ENCODE results near the gene ZNF883.

Gene ZNF883

DNA sequence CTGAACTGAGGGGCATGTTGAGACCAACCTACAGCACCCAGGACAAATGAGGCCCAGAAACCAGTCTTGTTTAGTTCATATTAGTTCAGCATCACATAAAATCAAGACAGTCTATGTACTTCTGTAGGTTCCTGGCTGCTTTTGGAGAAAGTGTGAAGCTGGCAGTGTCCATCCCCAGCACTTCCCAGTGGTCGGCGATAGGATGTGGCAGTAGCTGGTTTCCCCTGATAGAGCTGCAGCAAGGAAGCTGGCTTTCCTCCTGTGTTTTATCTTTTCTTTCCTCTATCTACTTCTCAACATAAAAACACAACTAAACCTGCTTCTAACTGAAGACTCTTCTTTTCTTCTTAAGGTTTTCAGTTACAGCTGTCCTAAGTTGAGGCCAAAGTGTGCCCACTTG, 78.3 kb downstream of the ZNF883 start:
- DNase-seq (ENCODE audit: low read depth in 1 of 2, low spot score in 1 of 2) = no peak
- no peak for TF ChIP-seq SPI1 (IDR thresholded peaks at IDR 0.05; ENCODE audit: borderline replicate concordance, low read depth)
- TF ChIP-seq, protein P1, sequence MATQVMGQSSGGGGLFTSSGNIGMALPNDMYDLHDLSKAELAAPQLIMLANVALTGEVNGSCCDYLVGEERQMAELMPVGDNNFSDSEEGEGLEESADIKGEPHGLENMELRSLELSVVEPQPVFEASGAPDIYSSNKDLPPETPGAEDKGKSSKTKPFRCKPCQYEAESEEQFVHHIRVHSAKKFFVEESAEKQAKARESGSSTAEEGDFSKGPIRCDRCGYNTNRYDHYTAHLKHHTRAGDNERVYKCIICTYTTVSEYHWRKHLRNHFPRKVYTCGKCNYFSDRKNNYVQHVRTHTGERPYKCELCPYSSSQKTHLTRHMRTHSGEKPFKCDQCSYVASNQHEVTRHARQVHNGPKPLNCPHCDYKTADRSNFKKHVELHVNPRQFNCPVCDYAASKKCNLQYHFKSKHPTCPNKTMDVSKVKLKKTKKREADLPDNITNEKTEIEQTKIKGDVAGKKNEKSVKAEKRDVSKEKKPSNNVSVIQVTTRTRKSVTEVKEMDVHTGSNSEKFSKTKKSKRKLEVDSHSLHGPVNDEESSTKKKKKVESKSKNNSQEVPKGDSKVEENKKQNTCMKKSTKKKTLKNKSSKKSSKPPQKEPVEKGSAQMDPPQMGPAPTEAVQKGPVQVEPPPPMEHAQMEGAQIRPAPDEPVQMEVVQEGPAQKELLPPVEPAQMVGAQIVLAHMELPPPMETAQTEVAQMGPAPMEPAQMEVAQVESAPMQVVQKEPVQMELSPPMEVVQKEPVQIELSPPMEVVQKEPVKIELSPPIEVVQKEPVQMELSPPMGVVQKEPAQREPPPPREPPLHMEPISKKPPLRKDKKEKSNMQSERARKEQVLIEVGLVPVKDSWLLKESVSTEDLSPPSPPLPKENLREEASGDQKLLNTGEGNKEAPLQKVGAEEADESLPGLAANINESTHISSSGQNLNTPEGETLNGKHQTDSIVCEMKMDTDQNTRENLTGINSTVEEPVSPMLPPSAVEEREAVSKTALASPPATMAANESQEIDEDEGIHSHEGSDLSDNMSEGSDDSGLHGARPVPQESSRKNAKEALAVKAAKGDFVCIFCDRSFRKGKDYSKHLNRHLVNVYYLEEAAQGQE (IDR thresholded peaks at IDR 0.05; ENCODE audit: insufficient replicate concordance, low read depth) = no peak
- TF ChIP-seq GABPA (IDR thresholded peaks at IDR 0.05; ENCODE audit: low read depth) = no peak
- no peak for TF ChIP-seq POLR2AphosphoS5 (IDR thresholded peaks at IDR 0.05; ENCODE audit: low read depth)
- TF ChIP-seq, protein P2, sequence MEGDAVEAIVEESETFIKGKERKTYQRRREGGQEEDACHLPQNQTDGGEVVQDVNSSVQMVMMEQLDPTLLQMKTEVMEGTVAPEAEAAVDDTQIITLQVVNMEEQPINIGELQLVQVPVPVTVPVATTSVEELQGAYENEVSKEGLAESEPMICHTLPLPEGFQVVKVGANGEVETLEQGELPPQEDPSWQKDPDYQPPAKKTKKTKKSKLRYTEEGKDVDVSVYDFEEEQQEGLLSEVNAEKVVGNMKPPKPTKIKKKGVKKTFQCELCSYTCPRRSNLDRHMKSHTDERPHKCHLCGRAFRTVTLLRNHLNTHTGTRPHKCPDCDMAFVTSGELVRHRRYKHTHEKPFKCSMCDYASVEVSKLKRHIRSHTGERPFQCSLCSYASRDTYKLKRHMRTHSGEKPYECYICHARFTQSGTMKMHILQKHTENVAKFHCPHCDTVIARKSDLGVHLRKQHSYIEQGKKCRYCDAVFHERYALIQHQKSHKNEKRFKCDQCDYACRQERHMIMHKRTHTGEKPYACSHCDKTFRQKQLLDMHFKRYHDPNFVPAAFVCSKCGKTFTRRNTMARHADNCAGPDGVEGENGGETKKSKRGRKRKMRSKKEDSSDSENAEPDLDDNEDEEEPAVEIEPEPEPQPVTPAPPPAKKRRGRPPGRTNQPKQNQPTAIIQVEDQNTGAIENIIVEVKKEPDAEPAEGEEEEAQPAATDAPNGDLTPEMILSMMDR (IDR thresholded peaks at IDR 0.05; ENCODE audit: insufficient read depth, low read length) = no peak
- no peaks in the 10 kb centered on the region for H3K27me3 ChIP-seq (ENCODE audit: insufficient read depth, poor library complexity, severe bottlenecking)
- no peak overlapping the region for H3K27ac ChIP-seq (replicated peaks)
- no peak overlapping the region for H3K4me3 ChIP-seq (replicated peaks; ENCODE audit: insufficient read depth, low read length)

DNA sequence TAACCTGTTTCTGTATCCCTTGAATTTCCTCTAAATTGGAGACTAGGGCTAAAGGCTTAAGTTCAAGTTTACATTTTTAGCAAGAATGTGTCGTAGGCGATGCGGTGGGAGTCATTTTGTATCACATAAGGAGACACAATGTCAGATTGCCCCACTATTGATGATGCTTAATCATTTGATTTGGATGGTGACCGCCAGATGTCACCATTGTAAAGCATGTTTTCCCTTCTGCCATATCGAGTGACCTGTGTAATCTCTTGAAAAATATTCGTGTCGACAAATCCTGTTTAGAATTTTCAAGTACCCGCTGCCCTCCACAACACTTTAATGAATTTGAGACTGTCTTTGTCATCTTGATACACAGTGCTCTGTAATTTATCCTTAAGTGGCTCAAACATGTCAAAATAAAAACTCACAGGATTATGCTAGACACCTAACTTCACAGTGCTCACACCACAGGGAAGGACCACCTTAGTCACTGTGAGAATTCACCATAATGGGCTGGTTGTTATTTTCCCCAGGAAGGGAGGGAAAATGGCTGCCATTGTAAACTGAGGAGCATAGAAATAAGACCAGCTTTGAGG, 86.8 kb downstream of the ZNF883 start:
- H3K27ac ChIP-seq (replicated peaks) = no peak overlapping the region
- DNase-seq (ENCODE audit: low read depth in 1 of 2, low spot score in 1 of 2) = peak in 1 of 2 experiments; percentile 41
- no peak overlapping the region for H3K4me3 ChIP-seq (replicated peaks; ENCODE audit: insufficient read depth, low read length)
- TF ChIP-seq, protein P2 (IDR thresholded peaks at IDR 0.05; ENCODE audit: insufficient read depth, low read length) = peak; percentile 18
- TF ChIP-seq GABPA (IDR thresholded peaks at IDR 0.05; ENCODE audit: low read depth) (no peak), POLR2AphosphoS5 (IDR thresholded peaks at IDR 0.05; ENCODE audit: low read depth) (no peak), SPI1 (IDR thresholded peaks at IDR 0.05; ENCODE audit: borderline replicate concordance, low read depth) (no peak)
- TF ChIP-seq, protein P1 (IDR thresholded peaks at IDR 0.05; ENCODE audit: insufficient replicate concordance, low read depth) = no peak
- no peaks in the 10 kb centered on the region for H3K27me3 ChIP-seq (ENCODE audit: insufficient read depth, poor library complexity, severe bottlenecking)

DNA sequence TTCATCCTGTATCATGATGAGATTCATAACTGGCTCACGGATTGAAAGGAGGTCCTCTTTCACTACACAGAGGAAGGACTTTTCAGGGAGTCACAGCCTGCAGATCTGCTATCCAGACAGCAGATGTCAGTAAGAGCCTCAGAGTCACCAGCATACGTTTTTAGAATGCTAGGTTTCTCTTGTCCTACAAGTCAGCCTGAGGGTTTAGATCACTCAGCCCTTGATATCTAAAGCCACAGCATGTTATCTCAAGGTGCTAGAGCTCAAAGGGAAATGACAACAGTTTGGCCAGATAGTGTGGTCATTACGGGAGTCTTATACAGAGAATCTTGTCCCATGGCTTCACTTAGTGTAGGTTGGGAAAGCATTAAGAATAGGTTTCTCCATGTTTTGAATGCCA, 90.4 kb downstream of the ZNF883 start:
- no peak overlapping the region for H3K4me3 ChIP-seq (replicated peaks; ENCODE audit: insufficient read depth, low read length)
- H3K27me3 ChIP-seq (ENCODE audit: insufficient read depth, poor library complexity, severe bottlenecking) = no peaks in the 10 kb centered on the region
- no peak overlapping the region for H3K27ac ChIP-seq (replicated peaks)
- DNase-seq (ENCODE audit: low read depth in 1 of 2, low spot score in 1 of 2) = peak in 1 of 2 experiments; percentile 54
- TF ChIP-seq, protein P2 (IDR thresholded peaks at IDR 0.05; ENCODE audit: insufficient read depth, low read length) = peak; percentile 87
- TF ChIP-seq, protein P1 (IDR thresholded peaks at IDR 0.05; ENCODE audit: insufficient replicate concordance, low read depth) = no peak
